Lung (tissue), 12 donors: ENCODE data around the gene MT3. TPM values are rescaled to one million over a fixed set of nuclear protein-coding genes. Genes with fewer than 3 reads are reported as not detected.
A peak's percentile ranks its signal among the peaks of the same experiment; 100 is the strongest.

Experiments
- ATAC-seq: fragments of 200-7000 bp; cut with Tn5 transposase; one replicate; pipeline ENCODE4 v1.9.1; 2020; ENCODE audit warnings: moderate number of reproducible peaks; ENCODE audit not compliant: insufficient read depth, low FRiP score
- DNase-seq, 3 donors: peaks; one replicate each; pipeline ENCODE4 v3.0.0-alpha.2; 2013 to 2017
- H3K27ac ChIP-seq, 2 donors: one replicate each; pipeline ENCODE4 v1.5.1; 2013; ENCODE audit warnings: mild to moderate bottlenecking in 2 of 2, moderate library complexity in 2 of 2, control low read depth in 1 of 2, inconsistent platforms in 1 of 2, low read depth in 1 of 2, low read length in 1 of 2
- H3K27me3 ChIP-seq, 3 donors: one replicate each; pipeline ENCODE4 v1.5.1; 2013; ENCODE audit warnings: low read length in 2 of 3; ENCODE audit not compliant: control insufficient read depth in 3 of 3, insufficient read depth in 3 of 3
- H3K36me3 ChIP-seq, 4 donors: one replicate each; pipeline ENCODE4 v1.5.1; 2013; ENCODE audit warnings: low read length in 4 of 4, mild to moderate bottlenecking in 1 of 4, moderate library complexity in 1 of 4; ENCODE audit not compliant: control insufficient read depth in 4 of 4, insufficient read depth in 4 of 4
- H3K4me1 ChIP-seq, 5 donors: one replicate each; pipeline ENCODE4 v1.5.1; 2013; ENCODE audit warnings: low read length in 5 of 5, mild to moderate bottlenecking in 2 of 5, moderate library complexity in 1 of 5; ENCODE audit not compliant: control insufficient read depth in 5 of 5, insufficient read depth in 5 of 5
- H3K4me3 ChIP-seq: one replicate; pipeline ENCODE4 v1.5.1; 2013; ENCODE audit warnings: mild to moderate bottlenecking, control low read depth, moderate library complexity
- H3K9ac ChIP-seq, 2 donors: one replicate each; pipeline ENCODE4 v1.5.1; 2013; ENCODE audit warnings: low read length in 2 of 2, control low read depth in 1 of 2; ENCODE audit not compliant: insufficient read depth in 1 of 2
- H3K9me3 ChIP-seq, 4 donors: one replicate each; pipeline ENCODE4 v1.5.1; 2013; ENCODE audit warnings: low read length in 3 of 4, mild to moderate bottlenecking in 1 of 4, moderate library complexity in 1 of 4; ENCODE audit not compliant: control insufficient read depth in 4 of 4, insufficient read depth in 3 of 4
- CTCF ChIP-seq: IDR thresholded peaks from 2 replicates; pipeline ENCODE4 v1.5.1; 2012; ENCODE audit warnings: mild to moderate bottlenecking; ENCODE audit errors: control extremely low read depth, extremely low read depth
- WGBS, 2 donors: extraction: QIAGEN DNeasy Blood & Tissue Kit; methylation state at CpG; one replicate each; pipeline ENCODE4 v1.1.7; 2013; 5-methylcytosine and 5-hydroxymethylcytosine counted together
- polyA plus RNA-seq, 2 donors: library from polyadenylated mRNA; stranded (reverse); fragments of 200-250 nt; gene quantifications; one replicate each; pipeline ENCODE4 v1.2.1, GENCODE V29; 2013
- total RNA-seq, 2 donors: library from RNA; depleted of rRNA in 1 of 2; stranded (reverse); fragments of >200 nt in 1 of 2; gene quantifications; one replicate each; pipeline ENCODE4 v1.2.1, GENCODE V29; 2014 to 2021
- donor health status: control.
- donor health status: control.
- donor health status: Bipolar disorder and iron deficiency.
- donor health status: healthy.
- donor health status: DM: yes; HTN: yes; CAD: no.

MT3 gene
- total and polyA plus RNA-seq, 4 donors = 1.3 to 4.4 TPM; not detected in 2

GRCh38 chr16:56547120-56547948, 42.0 kb upstream of the MT3 start:
- 41 to 59% methylated on average over 12 of the region's 12 CpGs for WGBS, 2 donors
- H3K9ac ChIP-seq = no peak overlapping the region
- TF ChIP-seq CTCF = no peak
- DNase-seq (peak in 2 of 3 donors; percentile 12 to 53), ATAC-seq (no peak)
- H3K27ac ChIP-seq = no peak overlapping the region
- no peaks in the 10 kb centered on the region for H3K36me3 ChIP-seq
- peaks cover 0 to 8% (median 6%) of the 10 kb centered on the region in 5 donors for H3K4me1 ChIP-seq
- H3K27me3 ChIP-seq = peaks cover 0 to 3% (median 0%) of the 10 kb centered on the region in 3 donors
- H3K4me3 ChIP-seq = no peak overlapping the region
- no peaks in the 10 kb centered on the region for H3K9me3 ChIP-seq

GRCh38 chr16:56547949-56548567, 41.3 kb upstream of the MT3 start:
- Histone ChIP-seq H3K4me3 (no peak overlapping the region), H3K4me1 (peaks cover 0 to 9% (median 7%) of the 10 kb centered on the region in 5 donors)
- 76% methylated on average over 4 of the region's 4 CpGs for WGBS, 2 donors

GRCh38 chr16:56549161-56549560, 40.2 kb upstream of the MT3 start:
- no peak overlapping the region for H3K4me3 ChIP-seq
- no peak for DNase-seq
- no peak overlapping the region for H3K27ac ChIP-seq
- no peaks in the 10 kb centered on the region for H3K36me3 ChIP-seq
- no peak for ATAC-seq
- no peak overlapping the region for H3K9ac ChIP-seq
- no peak for TF ChIP-seq CTCF
- H3K4me1 ChIP-seq = peaks cover 0 to 9% (median 7%) of the 10 kb centered on the region in 5 donors
- H3K27me3 ChIP-seq = no peaks in the 10 kb centered on the region
- no peaks in the 10 kb centered on the region for H3K9me3 ChIP-seq

More at GRCh38 chr16:56547949-56548567, 41.3 kb upstream of the MT3 start:
- no peak for TF ChIP-seq CTCF
- Histone ChIP-seq H3K36me3 (no peaks in the 10 kb centered on the region), H3K9me3 (no peaks in the 10 kb centered on the region), H3K9ac (no peak overlapping the region), H3K27me3 (peaks cover 0 to 3% (median 0%) of the 10 kb centered on the region in 3 donors), H3K27ac (no peak overlapping the region)
- DNase-seq (no peak), ATAC-seq (no peak)
